NOMO-1 (cell line): Measurements from ENCODE around the gene ZNF134.

Experiments
- DNase-seq, 2 experiments: peaks; one replicate each; lab custom pipeline; 2025; ENCODE audit not compliant: unreplicated experiment in 2 of 2; lab: John Stamatoyannopoulos, UW

The ZNF134 gene

DNA sequence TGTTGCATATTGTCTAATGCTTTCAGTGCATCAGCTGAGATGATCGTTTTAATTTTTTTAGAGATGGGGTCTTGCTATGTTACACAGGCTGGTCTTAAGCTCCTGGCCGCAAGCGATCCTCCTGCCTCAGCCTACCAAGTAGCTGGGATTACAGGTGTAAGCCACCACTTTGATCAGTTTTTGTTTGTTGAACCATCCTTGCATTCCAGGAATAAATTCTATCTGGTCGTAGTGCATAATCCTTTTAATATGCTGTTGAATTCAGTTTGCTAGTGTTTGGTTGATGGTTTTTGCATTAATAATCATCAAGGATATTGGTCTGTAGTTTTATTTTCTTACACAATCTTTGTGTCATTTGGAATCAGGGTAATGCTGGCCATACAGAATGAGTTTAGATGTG, 23.3 kb downstream of the ZNF134 start:
- DNase-seq = no peak

- DNase-seq = no peak
These were observed 27.7 kb downstream of the ZNF134 start for GRCh38 chr19:57641715-57642234.

DNA sequence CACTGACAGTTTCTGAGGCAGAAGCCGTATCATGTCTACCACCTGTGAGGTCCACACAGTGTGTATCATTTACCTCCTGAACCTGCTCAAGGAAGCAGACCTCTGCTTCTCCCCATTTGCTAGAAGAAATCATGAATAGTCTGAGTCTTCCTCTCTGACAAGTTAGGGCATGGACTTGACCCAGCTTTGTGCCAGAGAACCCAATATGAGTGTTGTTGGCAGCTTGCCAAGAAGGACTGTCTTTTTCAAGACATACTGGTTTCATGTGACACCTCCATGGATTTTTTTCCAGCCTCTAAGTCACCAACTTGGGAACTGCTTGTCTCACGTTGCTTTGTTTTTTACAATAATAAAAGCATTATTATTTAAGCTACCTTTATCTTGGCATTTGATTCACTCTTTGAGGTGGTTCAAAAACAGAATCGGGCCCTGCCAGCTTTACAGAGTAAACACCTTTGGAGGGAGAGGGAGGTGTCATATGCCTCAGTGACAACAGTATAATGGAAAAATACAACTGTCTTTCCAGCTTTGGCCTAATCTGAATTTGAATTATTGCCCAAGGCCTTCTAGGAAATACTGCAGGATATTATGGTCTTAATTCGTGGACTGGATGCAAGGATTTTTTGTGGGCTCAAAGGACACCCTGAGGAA, 28.5 kb downstream of the ZNF134 start:
- no peak for DNase-seq

DNA sequence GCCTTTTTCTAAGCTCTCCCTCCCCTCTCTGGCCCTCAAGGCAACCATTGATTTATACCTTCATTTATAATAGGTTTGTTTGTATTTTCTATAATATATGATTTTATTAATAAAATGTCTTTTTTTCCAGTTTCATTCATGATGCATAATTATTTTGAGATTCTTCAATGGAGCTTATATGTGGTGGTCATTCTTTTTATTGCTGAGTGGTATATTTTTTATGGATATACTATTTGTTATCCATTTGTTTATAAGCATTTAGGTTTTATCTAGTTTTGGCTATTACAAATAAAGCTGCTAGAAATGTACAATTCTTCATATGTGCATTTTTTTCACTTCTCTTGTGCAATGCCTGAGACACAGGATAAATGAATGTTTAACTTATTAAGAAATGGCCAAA, 29.7 kb downstream of the ZNF134 start:
- no peak for DNase-seq

GRCh38 chr19:57648331-57649003, 34.4 kb downstream of the ZNF134 start:
- DNase-seq = no peak

GRCh38 chr19:57651654-57651996, 37.6 kb downstream of the ZNF134 start:
- DNase-seq = no peak

- DNase-seq = no peak
These were observed 39.6 kb downstream of the ZNF134 start for GRCh38 chr19:57653689-57654088.

DNA sequence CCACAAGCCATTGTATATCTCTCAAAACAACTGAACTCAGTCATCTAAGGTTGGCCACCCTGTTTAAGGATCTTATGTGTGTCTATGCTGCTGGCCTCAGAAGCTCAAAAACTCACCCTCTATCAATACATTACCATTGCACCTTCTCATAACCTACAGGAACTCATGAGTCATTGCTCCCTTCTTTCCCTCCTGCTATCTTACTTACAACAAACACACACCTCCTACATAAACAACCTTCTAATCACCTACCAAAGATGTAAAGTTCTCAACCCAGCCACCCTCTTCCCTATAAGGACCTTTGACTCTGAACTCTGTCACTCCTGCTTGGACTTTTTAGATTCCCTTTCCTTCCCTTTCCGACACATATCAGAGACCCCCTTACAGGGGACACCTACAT, 41.4 kb downstream of the ZNF134 start:
- no peak for DNase-seq

DNA sequence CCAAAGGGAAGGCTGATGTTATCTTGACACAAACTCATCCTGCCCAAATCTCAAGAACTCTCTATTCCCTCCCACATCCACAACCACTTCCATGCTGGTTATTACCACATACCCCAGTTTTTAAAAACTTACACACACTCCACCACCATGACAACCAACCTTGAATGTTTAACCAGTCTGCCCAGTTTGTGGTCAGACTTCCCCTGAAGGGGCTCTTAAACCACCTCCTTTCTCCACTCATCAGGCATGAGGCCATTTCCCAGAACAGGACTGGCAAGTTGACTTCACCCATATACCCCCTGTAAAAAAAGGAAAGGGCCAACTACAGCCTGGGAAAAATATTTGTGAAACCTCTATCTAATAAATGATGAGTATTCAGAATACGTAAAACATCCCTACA, 42.3 kb downstream of the ZNF134 start:
- no peak for DNase-seq

DNA sequence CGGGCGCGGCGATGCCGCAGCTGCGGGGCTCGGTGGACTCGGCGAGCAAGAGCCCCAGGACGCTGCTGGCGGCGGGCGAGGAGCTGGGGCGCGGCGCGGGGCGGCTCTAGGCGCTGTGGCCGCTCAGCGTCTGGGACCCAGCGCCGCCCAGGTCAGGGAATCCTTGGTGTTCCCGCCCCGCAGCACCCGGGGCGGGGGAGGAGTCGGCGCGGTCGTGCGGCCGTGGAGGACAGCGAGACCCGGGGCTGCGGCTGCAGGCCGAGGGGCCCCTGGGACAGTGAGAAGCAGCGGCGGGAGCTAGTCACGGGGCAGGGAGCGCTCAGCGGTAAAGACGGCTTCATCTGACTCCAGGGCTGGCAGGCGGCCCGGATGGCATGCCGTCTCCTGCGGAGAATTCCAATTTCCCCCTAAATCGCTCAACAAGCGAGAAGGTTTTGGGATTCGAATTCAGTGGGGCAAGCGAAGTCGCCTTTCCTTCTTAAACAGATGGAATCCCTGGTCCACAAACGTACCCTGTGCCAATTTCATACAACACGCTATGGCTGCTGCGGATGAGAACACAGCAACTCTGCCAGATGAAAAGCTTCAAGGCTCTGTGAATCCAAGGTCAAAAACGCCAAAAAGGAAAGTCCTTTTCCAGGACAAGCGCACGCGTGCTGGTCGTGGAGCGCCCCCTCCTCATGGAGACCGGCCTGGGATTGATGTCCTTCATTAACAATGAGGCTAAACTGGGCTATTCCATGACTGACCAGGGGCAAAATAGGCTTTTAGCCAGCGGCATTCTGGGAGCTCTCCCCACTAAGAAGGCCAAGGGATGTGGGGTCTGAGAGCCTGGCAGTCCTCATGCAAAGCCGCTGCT, 50.5 kb downstream of the ZNF134 start:
- no peak for DNase-seq

DNA sequence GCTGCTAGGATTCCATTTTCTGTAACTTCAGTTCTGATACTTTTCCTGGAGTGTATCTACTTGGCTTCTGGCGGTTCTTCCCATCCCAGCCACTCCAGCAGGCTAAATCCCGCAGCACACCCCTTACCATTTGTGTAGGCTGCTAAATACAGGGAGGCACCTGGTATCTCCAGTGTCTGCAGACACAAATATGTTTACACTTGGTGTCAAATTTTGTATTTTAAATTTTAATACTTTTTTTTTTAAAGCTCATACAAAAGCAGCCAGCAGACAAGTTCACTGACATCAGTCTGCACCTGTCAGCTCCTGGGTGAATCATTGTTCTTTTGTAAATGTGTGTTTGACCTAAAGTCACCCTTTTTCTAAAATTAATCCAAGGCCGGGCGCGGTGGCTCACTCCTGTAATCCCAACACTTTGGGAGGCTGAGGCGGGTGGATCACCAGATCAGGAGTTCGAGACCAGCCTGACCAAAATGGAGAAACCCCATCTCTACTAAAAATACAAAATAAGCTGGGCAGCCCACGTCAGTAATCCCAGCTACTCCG, 51.3 kb downstream of the ZNF134 start:
- no peak for DNase-seq

DNA sequence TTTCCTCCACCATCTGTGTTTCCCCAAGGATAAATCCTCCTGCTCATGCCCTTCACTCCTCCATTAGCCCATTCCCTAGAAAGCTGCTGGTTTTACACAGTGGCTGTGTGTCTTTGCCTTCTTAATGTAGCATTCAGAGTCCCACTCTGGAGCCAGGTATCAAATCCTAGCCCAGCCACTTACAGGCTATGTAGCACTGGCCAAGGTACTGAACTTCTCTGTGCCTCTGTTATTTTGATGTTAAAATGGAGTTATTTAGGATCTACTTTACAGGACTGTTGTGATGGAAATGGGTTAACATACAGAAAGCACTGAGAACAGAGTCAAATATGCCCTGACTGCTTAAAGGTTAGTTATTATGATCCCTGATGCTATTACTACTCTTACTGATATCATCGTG, 53.2 kb downstream of the ZNF134 start:
- DNase-seq = no peak

DNA sequence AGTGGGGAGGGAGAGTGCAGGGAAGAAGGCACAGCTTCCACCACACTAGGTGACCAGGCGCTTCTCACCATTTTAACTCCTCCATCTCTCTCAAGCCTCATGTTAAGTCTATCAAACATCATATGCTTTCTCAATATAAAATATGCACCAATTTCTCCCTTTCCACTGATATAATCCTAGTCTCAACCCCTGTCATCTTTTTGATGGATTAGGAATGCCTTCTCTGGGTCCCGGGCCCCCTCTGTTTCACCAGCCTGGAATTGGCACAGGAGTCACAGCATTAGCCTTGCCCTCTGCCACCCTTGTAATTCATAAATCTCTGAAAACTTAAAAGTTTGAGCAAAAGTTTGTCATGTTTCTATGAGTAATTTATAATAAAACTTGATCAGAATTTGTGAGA, 54.6 kb downstream of the ZNF134 start, which contains the start of gene ZSCAN4:
Gene ZSCAN4 (plus strand): TSS at position 301 of the 400 bp plus-strand sequence. CDS start 7,211 bp downstream, outside the sequence.
- DNase-seq = no peak

GRCh38 chr19:57671124-57671895, 57.3 kb downstream of the ZNF134 start:
- no peak for DNase-seq

DNA sequence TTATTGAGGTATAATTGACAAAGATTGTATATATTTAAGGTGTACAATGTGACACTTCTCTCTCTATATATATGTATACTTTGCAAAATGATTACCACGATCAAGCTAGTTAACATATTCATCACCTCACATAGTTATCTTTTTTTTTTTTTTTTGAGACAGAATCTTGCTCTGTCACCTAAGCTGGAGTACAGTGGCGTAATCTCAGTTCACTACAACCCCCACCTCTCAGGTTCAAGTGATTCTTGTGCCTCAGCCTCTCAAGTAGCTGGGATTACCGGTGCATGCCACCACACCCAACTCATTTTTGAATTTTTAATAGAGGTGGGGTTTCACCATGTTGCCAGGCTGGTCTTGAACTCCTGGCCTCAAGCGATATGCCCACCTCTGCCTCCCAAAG, 58.4 kb downstream of the ZNF134 start:
- DNase-seq = no peak
